M059J (cell line): ENCODE measurements around the gene TMEM82. TPM values are rescaled to one million over a fixed set of nuclear protein-coding genes. Genes with fewer than 3 reads are reported as not detected.

Source experiments
- DNase-seq: peaks from one replicate; pipeline ENCODE4 v3.0.0-alpha.2; 2012; ENCODE audit warnings: low read depth
- total RNA-seq: library from RNA; depleted of rRNA; stranded (reverse); fragments of >200 nt; shearing (Covaris generic); gene quantifications from 2 replicates; pipeline ENCODE4 v1.2.3, GENCODE V29; 2014

The TMEM82 gene
- total RNA-seq, 1 experiment from 2014 or later = not detected

DNA sequence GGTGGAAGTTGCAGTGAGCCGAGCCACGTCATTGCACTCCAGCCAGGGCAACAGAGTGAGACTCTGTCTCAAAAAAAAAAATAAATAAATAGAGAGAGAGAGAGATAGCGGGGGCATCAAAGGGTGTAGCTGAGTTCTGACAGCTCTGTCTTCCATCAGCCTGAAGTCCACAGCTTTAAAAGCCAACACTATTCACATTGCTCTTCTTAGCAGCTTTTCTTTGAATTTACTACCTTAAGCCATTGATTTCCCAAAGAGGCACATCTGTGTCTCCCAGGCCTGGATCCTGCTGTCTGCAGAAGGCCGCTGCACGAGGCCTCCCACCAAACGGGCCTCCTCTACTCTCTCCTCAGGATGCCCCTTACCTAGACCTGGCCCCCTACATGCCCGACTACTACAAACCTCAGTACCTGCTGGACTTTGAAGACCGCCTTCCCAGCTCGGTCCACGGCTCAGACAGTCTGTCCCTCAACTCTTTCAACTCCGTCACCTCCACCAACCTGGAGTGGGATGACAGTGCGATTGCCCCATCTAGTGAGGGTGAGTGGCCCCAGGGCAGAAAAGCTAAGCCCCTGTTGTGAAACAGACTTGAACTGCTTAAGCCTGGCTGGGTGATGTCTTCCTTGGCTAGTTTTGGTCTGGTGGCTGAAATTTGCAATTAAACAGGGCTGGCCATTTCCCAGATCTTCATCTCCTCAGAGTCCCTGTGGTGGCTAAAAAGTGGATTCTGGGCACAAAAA, 22.7 kb upstream of the TMEM82 start:
- no peak for DNase-seq

DNA sequence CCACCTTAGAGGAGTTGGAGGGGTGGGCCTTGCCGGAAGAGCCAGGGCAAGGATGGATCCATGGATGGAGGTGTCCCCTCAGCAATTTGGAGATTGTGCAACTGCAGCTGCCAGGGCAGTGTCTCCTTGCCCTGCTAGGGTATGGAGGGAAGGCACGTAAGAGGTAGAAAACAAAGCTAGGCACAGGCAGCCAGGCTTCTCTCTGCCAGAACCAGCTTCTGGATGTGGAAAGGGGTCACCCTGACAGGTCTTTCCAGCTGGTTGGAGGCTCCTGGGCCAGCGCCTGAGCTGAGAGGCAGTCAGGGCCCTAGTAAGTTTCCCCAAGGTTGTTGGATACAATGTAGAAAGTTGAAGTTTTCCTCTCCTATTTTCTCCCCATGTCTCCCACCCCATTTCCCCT, 21.4 kb upstream of the TMEM82 start:
- no peak for DNase-seq

DNA sequence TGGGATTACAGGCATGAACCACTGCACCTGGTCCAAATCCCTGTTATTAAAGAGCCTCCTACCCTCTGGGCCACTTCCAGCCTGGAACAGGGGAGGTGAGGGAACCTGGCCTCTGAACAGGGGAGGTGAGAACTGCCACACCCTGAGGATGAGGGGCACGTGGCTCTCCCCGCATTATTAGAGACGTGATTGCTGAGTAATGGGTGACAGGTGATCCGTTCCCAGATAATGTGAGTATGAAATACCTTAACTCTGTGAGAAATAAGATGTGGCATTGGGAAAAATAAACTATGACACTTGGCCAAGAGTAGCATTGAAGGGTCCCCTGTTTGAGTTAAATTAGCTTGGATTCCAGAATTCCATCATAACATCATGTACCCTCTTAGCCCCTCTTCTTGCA, 19.9 kb upstream of the TMEM82 start:
- DNase-seq = no peak

DNA sequence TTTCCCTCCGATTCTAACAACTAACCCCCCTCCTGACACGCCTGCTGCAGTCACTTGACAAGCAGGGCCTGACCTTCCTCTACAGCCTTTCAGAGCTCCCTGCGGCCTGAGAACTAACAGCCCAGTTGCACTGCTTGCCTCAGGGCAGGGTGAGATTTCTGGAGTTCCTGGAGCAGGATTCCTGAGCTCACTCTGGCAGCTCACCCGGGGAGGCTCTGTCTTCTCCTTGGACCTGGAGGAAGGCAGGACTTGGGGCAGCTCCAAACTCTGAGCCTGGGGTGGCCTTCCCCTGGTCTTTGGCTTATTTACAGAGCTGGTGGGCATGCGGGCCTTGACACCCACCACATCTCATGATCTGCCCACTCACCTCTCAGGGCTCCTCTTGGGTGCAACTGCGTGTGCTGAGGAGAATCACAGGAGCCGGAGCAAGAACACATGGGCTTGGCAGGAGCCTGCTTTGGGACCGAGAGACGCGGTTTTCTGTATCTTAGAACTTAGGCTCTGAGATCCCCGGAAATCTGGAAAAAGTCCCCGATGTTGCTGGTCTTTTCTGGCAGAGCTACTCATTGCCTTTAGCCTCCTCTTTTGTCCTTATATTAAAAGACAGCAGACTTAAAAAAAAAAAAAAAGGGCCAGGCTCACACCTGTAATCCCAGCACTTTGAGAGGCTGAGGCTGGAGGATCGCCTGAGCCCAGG, 19.3 kb upstream of the TMEM82 start:
- DNase-seq = no peak

DNA sequence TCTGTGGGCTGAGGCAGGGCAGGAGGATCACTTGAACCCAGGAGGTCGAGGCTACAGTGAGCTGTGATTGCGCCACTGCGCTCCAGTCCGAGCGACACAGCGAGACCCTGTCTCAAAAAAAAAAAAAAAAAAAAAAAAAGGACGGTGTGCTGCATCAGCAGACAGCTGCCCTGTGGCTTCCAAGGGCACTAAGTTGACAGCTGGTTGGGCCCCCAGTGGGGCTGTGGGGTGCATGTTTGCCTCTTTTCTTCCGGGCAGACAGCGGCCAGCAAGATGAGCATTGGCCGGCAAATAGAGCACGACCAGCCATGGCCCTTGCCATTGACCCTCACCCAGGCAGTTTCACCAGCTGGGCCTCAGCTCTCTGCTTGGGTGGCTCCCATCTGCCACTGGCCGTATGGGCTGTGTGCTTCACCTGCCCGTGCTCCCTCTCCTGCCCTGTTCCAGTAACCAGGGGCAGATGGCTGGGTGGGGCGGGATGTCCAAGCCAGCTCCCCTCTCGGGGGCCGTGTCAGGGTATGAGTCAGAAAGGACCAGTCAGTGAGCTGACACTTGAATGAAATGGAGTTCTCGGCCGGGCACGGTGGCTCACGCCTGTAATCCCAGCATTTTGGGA, 18.6 kb upstream of the TMEM82 start:
- no peak for DNase-seq

DNA sequence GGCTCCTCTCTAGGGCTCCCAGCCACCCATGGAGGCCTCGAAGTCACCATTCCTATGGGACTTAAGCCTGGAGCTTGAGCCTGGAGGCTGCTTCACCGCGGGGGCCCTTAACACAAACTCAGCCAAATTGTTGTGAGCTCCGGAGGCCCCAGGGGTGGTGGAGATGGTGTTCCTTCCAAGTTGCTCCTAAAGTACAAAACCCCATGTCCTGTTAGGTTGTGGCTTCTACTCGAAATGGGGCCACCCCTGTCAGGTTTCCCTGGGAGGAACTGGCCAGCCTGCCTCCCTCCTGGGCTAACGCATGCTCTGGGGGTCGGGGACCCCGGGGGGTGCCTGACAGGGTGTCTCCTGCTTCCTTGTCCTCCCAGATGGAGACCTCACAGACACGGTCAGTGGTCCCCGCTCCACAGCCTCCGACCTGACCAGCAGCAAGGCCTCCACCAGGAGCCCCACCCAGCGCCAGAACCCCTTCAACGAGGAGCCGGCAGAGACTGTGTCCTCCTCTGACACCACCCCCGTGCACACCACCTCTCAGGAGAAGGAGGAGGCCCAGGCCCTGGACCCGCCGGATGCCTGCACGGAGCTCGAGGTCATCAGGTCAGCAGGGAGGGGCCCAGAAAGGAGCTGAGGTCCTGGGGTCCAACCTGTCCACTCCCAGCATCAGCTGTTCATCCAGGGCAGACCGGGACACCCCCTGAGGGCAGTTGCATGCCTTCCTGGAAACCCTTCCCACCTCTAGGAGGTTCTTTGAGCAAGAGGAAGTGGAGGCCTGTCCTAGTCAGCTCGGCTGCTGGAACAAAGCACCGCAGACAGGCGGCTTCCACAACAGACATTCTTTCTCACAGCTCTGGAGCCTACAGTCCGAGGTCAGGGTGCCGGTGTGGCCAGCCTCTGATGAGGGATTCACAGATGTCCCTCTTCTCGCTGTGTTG, 17.1 kb upstream of the TMEM82 start:
- DNase-seq = no peak

DNA sequence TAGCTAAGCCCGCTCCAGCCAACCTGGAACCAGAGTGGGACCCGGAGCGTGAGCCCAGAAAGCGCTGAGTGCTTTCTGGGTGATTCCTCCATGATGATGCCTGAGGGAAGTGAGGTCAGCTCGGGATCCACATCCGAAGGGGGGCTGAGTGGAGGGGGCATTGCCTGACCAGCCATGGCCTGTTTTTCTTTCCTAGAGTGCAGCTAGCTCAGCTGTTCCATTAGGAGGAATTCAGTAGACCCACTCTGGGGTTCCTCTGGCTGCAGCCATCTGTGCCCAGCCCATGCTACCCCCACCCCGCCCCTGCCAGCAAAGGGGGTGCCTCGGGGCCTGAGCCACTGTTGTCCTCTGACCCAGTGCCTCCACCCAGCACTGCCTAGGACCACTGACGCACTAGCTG, 15.8 kb upstream of the TMEM82 start:
- no peak for DNase-seq

DNA sequence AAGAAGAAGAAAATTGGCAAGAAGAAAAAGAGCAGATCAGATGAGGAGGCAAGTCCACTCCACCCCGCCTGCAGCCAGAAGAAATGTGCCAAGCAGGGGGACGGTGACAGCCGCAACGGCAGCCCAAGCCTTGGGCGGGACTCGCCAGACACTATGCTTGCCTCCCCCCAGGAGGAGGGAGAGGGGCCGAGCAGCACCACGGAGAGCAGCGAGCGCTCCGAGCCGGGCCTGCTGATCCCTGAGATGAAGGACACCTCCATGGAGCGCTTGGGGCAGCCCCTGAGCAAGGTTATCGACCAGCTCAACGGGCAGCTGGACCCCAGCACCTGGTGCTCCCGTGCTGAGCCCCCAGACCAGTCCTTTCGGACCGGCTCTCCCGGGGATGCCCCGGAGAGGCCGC, 15.3 kb upstream of the TMEM82 start:
- DNase-seq = no peak

DNA sequence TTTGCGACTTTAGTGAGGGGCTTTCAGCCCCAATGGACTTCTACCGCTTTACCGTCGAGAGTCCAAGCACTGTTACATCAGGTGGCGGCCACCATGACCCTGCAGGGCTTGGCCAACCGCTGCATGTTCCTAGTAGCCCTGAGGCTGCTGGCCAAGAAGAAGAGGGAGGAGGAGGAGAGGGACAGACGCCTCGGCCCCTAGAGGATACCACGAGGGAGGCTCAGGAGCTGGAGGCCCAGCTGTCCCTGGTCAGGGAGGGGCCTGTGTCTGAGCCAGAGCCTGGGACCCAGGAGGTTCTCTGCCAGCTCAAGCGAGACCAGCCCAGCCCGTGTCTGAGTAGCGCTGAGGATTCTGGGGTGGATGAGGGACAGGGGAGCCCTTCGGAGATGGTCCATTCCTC, 14.9 kb upstream of the TMEM82 start:
- no peak for DNase-seq

DNA sequence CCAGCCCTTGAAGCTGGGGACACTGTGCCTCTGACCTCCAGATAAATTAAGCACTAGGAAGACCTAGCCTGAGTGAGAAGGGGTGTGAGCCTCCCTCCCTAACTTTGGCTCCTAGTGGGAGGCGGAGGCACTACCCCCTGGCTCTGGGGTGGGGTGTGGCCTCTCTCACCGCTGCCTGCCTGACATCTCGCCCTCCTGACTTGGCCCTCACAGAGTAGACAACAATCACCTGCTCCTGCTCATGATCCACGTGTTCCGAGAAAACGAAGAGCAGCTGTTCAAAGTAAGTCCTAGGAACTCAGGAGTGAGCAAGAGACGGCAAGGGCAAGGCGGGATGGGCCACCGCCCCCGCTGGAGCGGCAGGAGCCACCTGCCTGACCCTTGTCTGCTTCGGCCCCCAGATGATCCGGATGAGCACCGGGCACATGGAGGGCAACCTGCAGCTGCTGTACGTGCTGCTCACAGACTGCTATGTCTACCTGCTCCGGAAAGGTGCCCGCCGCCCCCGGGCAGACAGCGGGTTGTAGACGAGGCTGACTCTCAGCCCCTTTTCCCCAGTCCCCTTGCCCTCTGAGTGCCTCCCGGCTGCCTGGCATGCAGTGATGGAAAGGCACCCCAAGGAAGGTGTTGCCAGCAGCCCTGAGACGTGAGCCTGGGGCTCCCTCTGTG, 14.3 kb upstream of the TMEM82 start:
- no peak for DNase-seq

DNA sequence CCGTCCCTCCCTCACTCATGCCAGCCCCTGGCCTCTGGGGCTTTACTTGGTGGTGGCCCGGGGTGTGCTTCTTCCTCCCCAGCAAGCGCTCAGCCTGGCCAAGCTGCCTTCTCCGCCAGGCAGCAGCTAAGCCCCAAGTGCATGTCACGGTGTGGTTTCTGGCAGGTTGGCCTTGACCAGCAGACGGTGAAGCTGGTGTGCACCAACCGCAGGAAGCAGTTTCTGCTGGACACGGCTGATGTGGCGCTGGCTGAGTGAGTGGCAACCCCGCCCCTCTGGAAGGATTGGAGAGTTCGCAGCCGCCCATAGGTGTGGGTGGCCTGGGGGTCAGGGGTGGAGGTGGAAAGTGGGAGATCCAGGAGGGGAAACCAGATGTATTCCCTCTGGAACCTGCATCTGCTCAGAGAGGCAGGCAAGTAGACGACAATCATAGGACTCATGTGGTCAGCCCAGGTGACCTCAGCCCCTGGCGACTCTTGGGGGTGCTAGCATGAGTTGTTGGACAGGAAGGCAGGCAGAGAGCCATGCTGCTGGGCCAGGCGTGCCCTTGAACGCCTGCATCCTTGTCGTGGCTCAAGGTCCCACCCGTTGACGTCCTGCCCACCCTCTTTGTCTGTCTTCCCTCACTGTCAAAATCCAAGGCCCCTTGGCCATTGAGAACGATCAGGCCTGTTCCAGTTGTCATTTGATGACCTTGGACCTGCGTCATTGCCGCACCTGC, 13.2 kb upstream of the TMEM82 start:
- DNase-seq = no peak

DNA sequence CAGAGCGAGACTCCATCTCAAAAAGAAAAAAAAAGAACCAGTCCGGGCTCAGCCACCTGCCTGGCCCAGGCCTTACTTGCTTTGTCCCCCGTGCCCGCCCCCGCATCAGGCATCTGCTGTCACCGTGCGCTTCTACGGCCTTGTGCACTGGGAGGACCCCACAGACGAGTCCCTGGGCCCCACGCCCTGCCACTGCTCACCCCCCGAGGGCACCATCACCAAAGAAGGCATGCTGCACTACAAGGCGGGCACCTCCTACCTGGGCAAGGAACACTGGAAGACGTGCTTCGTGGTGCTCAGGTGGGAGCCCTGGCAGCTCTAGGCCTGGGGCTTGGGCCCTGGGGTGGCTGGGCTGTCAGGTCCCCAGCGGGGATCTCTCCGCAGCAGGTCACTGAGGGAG, 11.9 kb upstream of the TMEM82 start:
- no peak for DNase-seq

DNA sequence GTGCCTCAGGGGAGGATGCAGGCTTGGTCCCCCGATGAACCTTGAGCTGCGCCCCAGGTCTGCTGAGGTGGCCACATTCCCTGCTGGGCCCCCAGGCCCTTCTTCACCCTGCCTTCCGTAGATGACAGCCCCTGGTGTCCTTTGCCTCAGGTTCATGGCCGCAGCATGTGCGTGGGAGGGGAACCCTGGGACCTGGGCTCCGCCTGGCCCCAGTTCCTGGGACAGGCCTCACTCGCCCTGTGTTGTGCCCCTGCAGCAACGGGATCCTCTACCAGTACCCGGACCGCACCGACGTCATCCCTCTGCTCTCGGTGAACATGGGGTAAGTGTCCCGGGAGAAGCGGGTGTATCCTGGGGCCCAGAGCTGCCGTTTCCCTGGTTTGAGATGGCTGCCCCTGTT, 11.4 kb upstream of the TMEM82 start:
- DNase-seq = no peak

DNA sequence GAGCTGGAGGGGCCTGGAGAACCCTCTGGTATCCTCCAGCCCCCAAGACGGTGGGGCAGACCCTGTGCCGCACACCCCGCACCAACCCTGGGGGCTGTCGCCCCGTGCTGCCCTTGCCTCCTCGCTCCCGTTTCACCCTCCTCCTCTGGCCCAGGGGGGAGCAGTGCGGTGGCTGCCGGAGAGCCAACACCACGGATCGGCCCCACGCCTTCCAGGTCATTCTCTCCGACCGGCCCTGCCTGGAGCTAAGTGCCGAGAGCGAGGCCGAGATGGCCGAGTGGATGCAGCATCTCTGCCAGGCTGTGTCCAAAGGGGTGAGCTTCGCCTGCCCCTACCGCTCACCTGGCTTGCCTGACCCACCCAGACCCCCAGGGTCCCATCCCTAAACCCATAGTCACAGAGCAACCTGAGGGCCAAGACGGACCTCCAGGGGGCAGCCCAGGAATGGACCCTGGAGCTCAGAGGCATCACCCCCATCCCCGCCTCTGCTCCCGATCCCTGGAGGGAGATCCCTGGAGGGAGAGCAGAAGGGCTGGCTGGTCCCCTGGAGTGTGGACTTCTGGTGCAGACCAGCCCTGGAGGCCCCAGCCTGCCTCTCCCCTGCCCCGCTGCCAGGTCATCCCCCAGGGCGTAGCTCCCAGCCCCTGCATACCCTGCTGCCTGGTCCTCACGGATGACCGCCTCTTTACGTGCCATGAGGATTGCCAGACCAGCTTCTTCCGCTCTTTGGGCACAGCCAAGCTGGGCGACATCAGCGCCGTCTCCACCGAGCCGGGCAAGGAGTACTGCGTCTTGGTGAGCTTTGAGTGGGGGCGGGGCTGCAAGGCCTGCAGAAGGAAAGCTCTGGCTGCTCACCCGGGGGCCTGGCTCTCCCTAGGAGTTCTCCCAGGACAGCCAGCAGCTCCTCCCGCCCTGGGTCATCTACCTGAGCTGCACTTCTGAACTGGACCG, 10.3 kb upstream of the TMEM82 start:
- no peak for DNase-seq

DNA sequence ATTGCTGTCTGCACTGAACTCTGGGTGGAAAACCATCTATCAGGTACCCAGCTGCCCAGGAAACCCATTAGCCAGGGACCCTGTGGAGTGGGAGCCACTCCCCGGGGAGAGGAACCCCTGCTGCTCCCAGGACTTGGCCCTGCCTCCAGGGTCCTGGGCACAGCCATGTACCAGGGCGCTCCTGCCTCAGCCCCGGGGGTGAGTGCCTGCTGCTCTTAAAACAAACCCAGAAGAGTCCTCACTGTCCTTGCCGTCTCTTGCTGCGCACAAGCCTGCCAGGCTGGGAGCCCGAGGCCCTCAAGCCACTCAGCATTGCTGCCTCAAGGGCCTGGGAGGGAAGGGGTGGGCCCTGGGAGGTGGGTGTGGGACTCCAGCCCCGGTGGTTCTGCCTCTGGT, 9.6 kb upstream of the TMEM82 start:
- no peak for DNase-seq

DNA sequence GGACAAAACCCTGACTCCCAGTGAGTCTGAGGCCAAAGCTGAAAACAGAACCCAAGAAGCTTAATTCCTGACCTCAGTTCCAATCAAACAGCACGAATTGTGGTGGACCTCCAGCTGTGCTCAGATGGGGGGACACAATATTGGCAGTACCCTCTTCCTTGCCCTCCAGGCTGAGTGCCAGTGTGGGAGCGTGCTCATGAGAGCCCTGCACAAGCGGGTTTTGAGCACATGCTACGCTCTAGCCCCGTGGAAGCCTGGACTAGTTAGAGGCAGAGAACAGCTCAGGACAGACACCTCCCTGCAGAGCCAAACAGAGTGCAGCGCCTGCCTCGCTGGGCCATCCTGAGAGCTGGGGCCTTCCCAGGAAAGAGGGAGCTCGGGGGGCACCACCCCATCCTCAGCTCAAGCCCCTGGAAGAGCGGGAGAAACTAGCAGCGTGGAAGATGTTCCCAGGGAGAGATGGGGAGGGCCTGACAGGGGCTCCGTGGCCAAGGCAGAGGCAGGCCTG, 9.0 kb upstream of the TMEM82 start:
- DNase-seq = no peak

DNA sequence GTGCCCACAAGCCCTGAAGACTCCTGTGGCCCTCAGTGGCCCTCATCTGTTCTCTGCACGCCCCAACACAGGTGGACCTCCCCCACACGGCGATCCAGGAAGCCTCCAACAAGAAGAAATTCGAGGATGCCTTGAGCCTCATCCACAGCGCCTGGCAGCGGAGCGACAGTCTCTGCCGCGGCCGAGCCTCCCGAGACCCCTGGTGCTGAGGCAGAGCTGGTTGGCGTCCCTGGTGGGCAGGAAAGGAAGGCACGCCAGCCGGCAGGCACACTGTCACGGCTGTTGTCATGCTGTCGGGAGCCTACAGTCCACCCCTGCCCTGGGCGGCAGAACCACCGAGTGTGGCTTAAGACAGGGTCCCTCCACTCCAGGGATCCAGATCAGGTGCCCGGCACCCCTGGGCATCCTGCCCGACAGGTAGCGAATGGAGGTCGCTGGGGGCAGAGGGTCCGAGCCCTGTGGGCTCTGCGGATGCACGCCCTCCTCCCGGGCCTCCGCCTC, 8.5 kb upstream of the TMEM82 start:
- no peak for DNase-seq

DNA sequence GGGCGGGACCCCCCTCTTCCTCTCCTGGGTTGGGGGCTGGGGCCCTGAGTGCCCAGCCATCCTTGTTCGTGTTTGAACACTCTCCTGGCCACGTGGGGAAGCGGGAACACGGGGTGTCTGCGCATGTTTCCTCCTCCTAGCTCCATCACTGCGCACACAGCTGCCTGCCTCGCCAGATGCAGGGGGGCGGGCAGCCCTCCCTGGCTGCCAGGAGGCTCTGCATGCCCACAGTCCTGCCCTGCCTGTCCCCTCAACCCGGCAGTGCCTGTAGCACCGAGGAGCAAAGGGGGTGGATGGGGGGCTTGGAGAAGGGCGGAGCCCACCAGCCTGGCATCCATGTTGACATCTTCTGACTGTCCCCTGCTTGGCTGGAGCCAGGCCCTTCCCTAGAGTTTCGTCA, 8.0 kb upstream of the TMEM82 start:
- no peak for DNase-seq

DNA sequence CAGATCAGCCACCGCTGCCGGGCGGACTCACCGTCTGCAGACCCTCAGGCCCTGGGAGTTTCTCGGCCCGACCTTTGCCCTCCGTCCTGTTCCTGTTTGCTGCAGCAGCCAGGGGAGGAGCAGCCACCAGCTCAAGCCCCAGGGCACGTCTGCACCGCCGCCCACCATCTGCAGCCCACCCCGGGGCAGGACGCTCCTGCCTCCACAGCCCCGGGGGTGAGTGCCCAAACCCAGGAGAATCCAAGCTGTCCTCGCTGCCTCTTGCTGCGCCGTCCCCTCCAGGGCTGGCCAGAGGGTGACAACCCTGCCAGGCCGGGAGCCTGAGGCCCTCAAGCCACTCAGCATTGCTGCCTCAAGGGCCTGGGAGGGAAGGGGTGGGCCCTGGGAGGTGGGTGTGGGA, 7.4 kb upstream of the TMEM82 start:
- no peak for DNase-seq
